Sigmoid colon (tissue), 7 donors: Measurements from ENCODE around the gene SFMBT1. TPM values are rescaled to one million over a fixed set of nuclear protein-coding genes. Genes with fewer than 3 reads are reported as not detected.
"Not testable (repeated sequence)": the region's sequence is repeated elsewhere in the genome, so short reads cannot be mapped to it uniquely, and the experiment has no call there.

Experiments
- DNase-seq: peaks from one replicate; pipeline ENCODE4 v3.0.0-alpha.2; 2019
- H3K27ac ChIP-seq, 4 donors: fragments of 200-600 bp; sonication (generic); one replicate each; pipeline ENCODE4 v1.5.1; 2016 to 2019; ENCODE audit warnings: mild to moderate bottlenecking in 1 of 4
- H3K27me3 ChIP-seq, 3 donors: fragments of 200-600 bp; sonication (generic); one replicate each; pipeline ENCODE4 v1.5.1; 2019; ENCODE audit warnings: mild to moderate bottlenecking in 1 of 3
- H3K36me3 ChIP-seq, 4 donors: fragments of 200-600 bp; sonication (generic); one replicate each; pipeline ENCODE4 v1.5.1; 2016 to 2019
- H3K4me1 ChIP-seq, 4 donors: fragments of 200-600 bp; sonication (generic); one replicate each; pipeline ENCODE4 v1.5.1; 2017 to 2019
- H3K4me3 ChIP-seq, 4 donors: fragments of 200-600 bp; sonication (generic); one replicate each; pipeline ENCODE4 v1.5.1; 2017 to 2019; ENCODE audit warnings: mild to moderate bottlenecking in 2 of 4, moderate library complexity in 1 of 4
- H3K9me3 ChIP-seq, 4 donors: fragments of 200-600 bp in 3 of 4; sonication (generic) in 3 of 4; one replicate each; pipeline versions ENCODE4 v1.5.1 to v1.6.1; 2013 to 2019
- EP300 ChIP-seq, 4 donors: sonication (generic); formaldehyde crosslinking; IDR thresholded peaks; one replicate each; pipeline ENCODE4 v1.6.1; 2017; ENCODE audit warnings: antibody characterized with exemption in 4 of 4
- POLR2A ChIP-seq, 2 donors: fragments of 450-650 bp; IDR thresholded peaks; one replicate each; pipeline ENCODE4 v1.6.1; 2016; ENCODE audit warnings: antibody characterized with exemption in 2 of 2, mild to moderate bottlenecking in 2 of 2, moderate library complexity in 2 of 2
- POLR2AphosphoS5 ChIP-seq, 4 donors: sonication (generic); formaldehyde crosslinking; IDR thresholded peaks; one replicate each; pipeline ENCODE4 v1.6.1; 2017; ENCODE audit warnings: antibody characterized with exemption in 4 of 4
- WGBS, 2 donors: extraction: QIAGEN DNeasy Blood & Tissue Kit; methylation state at CpG; one replicate each; pipeline ENCODE4 v1.1.7; 2013; 5-methylcytosine and 5-hydroxymethylcytosine counted together
- intact Hi-C: fragments of 100-400 bp; cut with DNase I; formaldehyde crosslinking; loops from one replicate; pipeline ENCODE4 v1.15.1; 2023
- polyA plus RNA-seq, 3 donors: library from polyadenylated mRNA; stranded (reverse); fragments of 200-250 nt; gene quantifications; one replicate each; pipeline ENCODE4 v1.2.3, GENCODE V29; 2013
- total RNA-seq, 4 donors: library from RNA; depleted of rRNA; stranded (reverse); fragments of >200 nt; gene quantifications; one replicate each; pipeline ENCODE4 v1.1.0, GENCODE V29; 2016
- TF ChIP-seq, protein P1 (sequence below), 4 experiments: fragments of 450-650 bp in 3 of 4; fragments of 200-600 bp in 1 of 4; IDR thresholded peaks; one replicate each; pipeline ENCODE4 v1.5.1; 2016 to 2019; ENCODE audit warnings: antibody characterized with exemption in 4 of 4, mild to moderate bottlenecking in 3 of 4, moderate library complexity in 2 of 4
- donor health status: healthy with polysubstance abuse.
- donor health status: Bipolar disorder and iron deficiency.
- donor health status: healthy.

SFMBT1 gene
- total and polyA plus RNA-seq, 7 donors: 4.8 to 16.1 (median 10.2) TPM

GRCh38 chr3:53042651-53043050, 3.2 kb downstream of the SFMBT1 start:
- no peak for DNase-seq
- peaks cover 0 to 32% (median 26%) of the 10 kb centered on the region in 4 donors for H3K4me1 ChIP-seq

DNA sequence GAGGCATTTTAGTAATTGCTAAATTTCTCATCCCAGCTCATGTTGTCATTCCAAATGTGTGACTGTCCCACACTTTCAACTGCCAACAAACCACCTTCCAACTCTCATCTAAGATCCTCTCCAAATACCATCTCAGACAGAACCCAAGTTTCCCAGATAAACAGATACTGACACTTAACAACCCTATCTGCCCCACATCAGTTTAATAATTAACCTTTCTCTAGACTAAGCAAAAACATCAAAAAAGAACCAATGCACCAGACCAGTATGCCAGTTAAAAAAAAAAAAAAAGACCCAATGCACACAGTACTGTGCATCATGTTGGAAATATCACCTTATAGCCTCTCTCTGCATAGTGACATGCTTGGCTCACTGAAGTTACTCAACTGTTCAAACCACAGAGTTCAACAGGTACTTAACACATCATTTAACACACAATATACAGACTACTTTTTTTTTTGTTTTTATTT, 5.5 kb downstream of the SFMBT1 start:
- no peaks in the 10 kb centered on the region for H3K36me3 ChIP-seq
- no peaks in the 10 kb centered on the region for H3K9me3 ChIP-seq
- DNase-seq: no peak
- H3K27me3 ChIP-seq: no peaks in the 10 kb centered on the region
- no peak overlapping the region for H3K4me3 ChIP-seq
- no peak overlapping the region for H3K27ac ChIP-seq
- intact Hi-C loops: no loop called here
- peaks cover 0 to 25% (median 19%) of the 10 kb centered on the region in 4 donors for H3K4me1 ChIP-seq
- no peak for TF ChIP-seq POLR2A (IDR thresholded peaks at IDR 0.05)

More at GRCh38 chr3:53042651-53043050, 3.2 kb downstream of the SFMBT1 start:
- Histone ChIP-seq H3K9me3 (no peaks in the 10 kb centered on the region), H3K4me3 (no peak overlapping the region), H3K36me3 (no peaks in the 10 kb centered on the region), H3K27me3 (no peaks in the 10 kb centered on the region), H3K27ac (no peak overlapping the region)
- WGBS, 2 donors: 90 to 91% methylated on average over 3 of the region's 3 CpGs
- TF ChIP-seq, protein P1, sequence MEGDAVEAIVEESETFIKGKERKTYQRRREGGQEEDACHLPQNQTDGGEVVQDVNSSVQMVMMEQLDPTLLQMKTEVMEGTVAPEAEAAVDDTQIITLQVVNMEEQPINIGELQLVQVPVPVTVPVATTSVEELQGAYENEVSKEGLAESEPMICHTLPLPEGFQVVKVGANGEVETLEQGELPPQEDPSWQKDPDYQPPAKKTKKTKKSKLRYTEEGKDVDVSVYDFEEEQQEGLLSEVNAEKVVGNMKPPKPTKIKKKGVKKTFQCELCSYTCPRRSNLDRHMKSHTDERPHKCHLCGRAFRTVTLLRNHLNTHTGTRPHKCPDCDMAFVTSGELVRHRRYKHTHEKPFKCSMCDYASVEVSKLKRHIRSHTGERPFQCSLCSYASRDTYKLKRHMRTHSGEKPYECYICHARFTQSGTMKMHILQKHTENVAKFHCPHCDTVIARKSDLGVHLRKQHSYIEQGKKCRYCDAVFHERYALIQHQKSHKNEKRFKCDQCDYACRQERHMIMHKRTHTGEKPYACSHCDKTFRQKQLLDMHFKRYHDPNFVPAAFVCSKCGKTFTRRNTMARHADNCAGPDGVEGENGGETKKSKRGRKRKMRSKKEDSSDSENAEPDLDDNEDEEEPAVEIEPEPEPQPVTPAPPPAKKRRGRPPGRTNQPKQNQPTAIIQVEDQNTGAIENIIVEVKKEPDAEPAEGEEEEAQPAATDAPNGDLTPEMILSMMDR (IDR thresholded peaks at IDR 0.05): no peak
- TF ChIP-seq POLR2A (IDR thresholded peaks at IDR 0.05): no peak
- TF ChIP-seq POLR2AphosphoS5 (IDR thresholded peaks at IDR 0.05): no peak
- no peak for TF ChIP-seq EP300 (IDR thresholded peaks at IDR 0.05)
- intact Hi-C loops: no loop called here

- TF ChIP-seq, protein P1 (IDR thresholded peaks at IDR 0.05): no peak
- no peak for TF ChIP-seq POLR2A (IDR thresholded peaks at IDR 0.05)
- TF ChIP-seq POLR2AphosphoS5 (IDR thresholded peaks at IDR 0.05): no peak
- no peak for TF ChIP-seq EP300 (IDR thresholded peaks at IDR 0.05)
- Histone ChIP-seq H3K9me3 (no peaks in the 10 kb centered on the region), H3K4me3 (no peak overlapping the region), H3K36me3 (no peaks in the 10 kb centered on the region), H3K4me1 (peaks cover 0 to 24% (median 16%) of the 10 kb centered on the region in 4 donors), H3K27me3 (no peaks in the 10 kb centered on the region), H3K27ac (no peak overlapping the region)
- WGBS, 2 donors: 76 to 85% methylated on average over 2 of the region's 2 CpGs
- no peak for DNase-seq
- intact Hi-C loops: no loop called here
These were observed 6.5 kb downstream of the SFMBT1 start for GRCh38 chr3:53039376-53039752.

GRCh38 chr3:53038679-53039375, 7.0 kb downstream of the SFMBT1 start:
- no peaks in the 10 kb centered on the region for H3K27me3 ChIP-seq
- intact Hi-C loops: no loop called here
- H3K9me3 ChIP-seq: no peaks in the 10 kb centered on the region
- TF ChIP-seq, protein P1 (IDR thresholded peaks at IDR 0.05): no peak
- TF ChIP-seq EP300 (IDR thresholded peaks at IDR 0.05) (no peak), POLR2A (IDR thresholded peaks at IDR 0.05) (no peak), POLR2AphosphoS5 (IDR thresholded peaks at IDR 0.05) (no peak)
- peaks cover 0 to 18% (median 11%) of the 10 kb centered on the region in 4 donors for H3K4me1 ChIP-seq
- no peak for DNase-seq
- H3K27ac ChIP-seq: no peak overlapping the region
- H3K4me3 ChIP-seq: no peak overlapping the region
- no peaks in the 10 kb centered on the region for H3K36me3 ChIP-seq
- 61 to 86% methylated on average over 5 of the region's 5 CpGs for WGBS, 2 donors

- no peak for TF ChIP-seq POLR2AphosphoS5 (IDR thresholded peaks at IDR 0.05)
- no peak for TF ChIP-seq POLR2A (IDR thresholded peaks at IDR 0.05)
- no peak for TF ChIP-seq EP300 (IDR thresholded peaks at IDR 0.05)
- TF ChIP-seq, protein P1 (IDR thresholded peaks at IDR 0.05): no peak
- 86 to 91% methylated on average over 11 of the region's 11 CpGs for WGBS, 2 donors
- peaks cover 0 to 7% (median 5%) of the 10 kb centered on the region in 4 donors for H3K4me1 ChIP-seq
These were observed 9.9 kb downstream of the SFMBT1 start for GRCh38 chr3:53035825-53036619.

DNA sequence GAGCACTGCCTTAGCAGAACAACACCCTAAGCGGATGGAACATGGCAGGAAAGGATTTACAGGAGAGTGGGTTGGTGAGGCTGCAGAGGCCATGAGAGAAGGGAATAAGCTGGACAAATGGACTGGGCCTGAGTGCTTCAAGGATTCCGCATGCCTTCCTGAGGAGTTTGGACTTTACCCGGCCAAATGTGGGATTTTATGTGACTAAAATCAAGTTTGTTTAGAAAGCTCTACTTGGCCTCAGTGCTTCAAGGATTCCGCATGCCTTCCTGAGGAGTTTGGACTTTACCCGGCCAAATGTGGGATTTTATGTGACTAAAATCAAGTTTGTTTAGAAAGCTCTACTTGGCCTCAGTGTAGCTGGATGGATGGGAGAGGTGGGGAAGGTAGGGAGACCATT, 10.9 kb downstream of the SFMBT1 start:
- H3K27me3 ChIP-seq, intact Hi-C loops, DNase-seq, H3K4me3 ChIP-seq, H3K4me1 ChIP-seq, H3K36me3 ChIP-seq, H3K9me3 ChIP-seq: not testable (repeated sequence)
- peak overlapping the region in 1 of 4 donors; percentile 30 for H3K27ac ChIP-seq
- 24 to 76% methylated on average over 4 to 5 of the region's 5 CpGs for WGBS, 2 donors

More at GRCh38 chr3:53035825-53036619, 9.9 kb downstream of the SFMBT1 start:
- H3K36me3 ChIP-seq: no peaks in the 10 kb centered on the region
- H3K4me3 ChIP-seq: no peak overlapping the region
- no peaks in the 10 kb centered on the region for H3K9me3 ChIP-seq
- no peak overlapping the region for H3K27ac ChIP-seq
- H3K27me3 ChIP-seq: no peaks in the 10 kb centered on the region
- intact Hi-C loops: no loop called here
- DNase-seq: no peak

DNA sequence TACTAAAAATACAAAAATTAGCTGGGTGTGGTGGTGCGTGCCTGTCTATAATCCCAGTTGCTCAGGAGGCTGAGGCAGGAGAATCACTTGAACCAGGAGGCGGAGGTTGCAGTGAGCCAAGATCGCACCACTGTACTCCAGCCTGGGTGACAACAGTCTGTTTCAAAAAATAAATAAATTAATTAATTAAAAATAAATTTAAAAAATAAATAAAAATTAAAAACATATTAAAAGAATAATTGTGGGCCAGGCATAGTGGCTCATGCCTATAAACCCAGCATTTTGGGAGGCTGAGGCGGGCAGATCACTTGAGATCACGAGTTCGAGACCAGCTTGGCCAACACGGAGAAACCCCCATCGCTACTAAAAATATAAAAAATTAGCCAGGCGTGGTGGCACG, 11.5 kb downstream of the SFMBT1 start:
- H3K4me1 ChIP-seq, H3K9me3 ChIP-seq, H3K36me3 ChIP-seq, H3K27ac ChIP-seq, H3K4me3 ChIP-seq, DNase-seq, intact Hi-C loops, H3K27me3 ChIP-seq: not testable (repeated sequence)
- WGBS, 2 donors: 92 to 97% methylated on average over 10 of the region's 10 CpGs
